Lower leg skin (tissue), 3 donors: ENCODE data around the gene SLC6A18.

Experiments used
- CTCF ChIP-seq, 3 donors: fragments of 450-650 bp; IDR thresholded peaks; one replicate each; pipeline ENCODE4 v1.5.1; 2016; ENCODE audit warnings: antibody characterized with exemption in 3 of 3, mild to moderate bottlenecking in 3 of 3, moderate library complexity in 2 of 3
- POLR2A ChIP-seq, 2 donors: fragments of 450-650 bp; IDR thresholded peaks; one replicate each; pipeline ENCODE4 v1.6.1; 2016 to 2017; ENCODE audit warnings: antibody characterized with exemption in 2 of 2, mild to moderate bottlenecking in 1 of 2, moderate library complexity in 1 of 2

GRCh38 chr5:1182633-1183423 is 42.4 kb upstream of the SLC6A18 start:
- no peak for TF ChIP-seq CTCF (IDR thresholded peaks at IDR 0.05)
- TF ChIP-seq POLR2A (IDR thresholded peaks at IDR 0.05) = no peak
